ENCODE measurements around the gene CHTOP. TPM values are rescaled to one million over a fixed set of nuclear protein-coding genes. Genes with fewer than 3 reads are reported as not detected.

The CHTOP gene
- total RNA-seq, 4 donors from 2014 or later, result 34.5 to 43.8 (median 37.6) TPM

GRCh38 chr1:153619171-153619570, 14.7 kb upstream of the CHTOP start:
- no peak for DNase-seq (ENCODE audit: extremely low spot score)
- 94% methylated on average over 5 of the region's 6 CpGs for WGBS
- peaks cover 22 to 31% (median 26%) of the 10 kb centered on the region in 4 donors for H3K4me1 ChIP-seq

DNA sequence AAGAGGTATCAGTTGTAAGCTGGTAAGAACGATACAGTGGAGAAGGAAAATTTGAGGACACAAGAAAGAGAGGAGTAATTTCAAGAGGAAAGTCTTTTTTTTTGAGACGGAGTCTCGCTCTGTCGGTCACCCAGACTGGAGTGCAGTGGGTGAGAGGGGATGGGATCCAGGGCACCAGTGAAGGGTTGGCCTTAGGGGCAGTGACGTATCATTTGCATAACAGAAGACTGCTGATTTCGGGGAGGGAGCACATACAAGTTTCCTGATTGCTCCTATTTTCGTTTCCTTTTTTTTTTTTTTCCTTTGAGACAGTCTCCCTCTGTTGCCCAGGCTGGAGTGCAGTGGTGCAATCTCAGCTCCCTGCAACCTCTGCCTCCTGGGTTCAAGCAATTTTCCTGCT, 10.8 kb upstream of the CHTOP start:
- H3K4me3 ChIP-seq, result no peak overlapping the region
- H3K36me3 ChIP-seq, result peaks cover 0 to 57% (median 28%) of the 10 kb centered on the region in 4 donors
- H3K9me3 ChIP-seq, result no peaks in the 10 kb centered on the region
- peaks cover 34 to 50% (median 48%) of the 10 kb centered on the region in 4 donors for H3K4me1 ChIP-seq
- TF ChIP-seq EP300 (IDR thresholded peaks at IDR 0.05), result no peak
- TF ChIP-seq, protein P1, sequence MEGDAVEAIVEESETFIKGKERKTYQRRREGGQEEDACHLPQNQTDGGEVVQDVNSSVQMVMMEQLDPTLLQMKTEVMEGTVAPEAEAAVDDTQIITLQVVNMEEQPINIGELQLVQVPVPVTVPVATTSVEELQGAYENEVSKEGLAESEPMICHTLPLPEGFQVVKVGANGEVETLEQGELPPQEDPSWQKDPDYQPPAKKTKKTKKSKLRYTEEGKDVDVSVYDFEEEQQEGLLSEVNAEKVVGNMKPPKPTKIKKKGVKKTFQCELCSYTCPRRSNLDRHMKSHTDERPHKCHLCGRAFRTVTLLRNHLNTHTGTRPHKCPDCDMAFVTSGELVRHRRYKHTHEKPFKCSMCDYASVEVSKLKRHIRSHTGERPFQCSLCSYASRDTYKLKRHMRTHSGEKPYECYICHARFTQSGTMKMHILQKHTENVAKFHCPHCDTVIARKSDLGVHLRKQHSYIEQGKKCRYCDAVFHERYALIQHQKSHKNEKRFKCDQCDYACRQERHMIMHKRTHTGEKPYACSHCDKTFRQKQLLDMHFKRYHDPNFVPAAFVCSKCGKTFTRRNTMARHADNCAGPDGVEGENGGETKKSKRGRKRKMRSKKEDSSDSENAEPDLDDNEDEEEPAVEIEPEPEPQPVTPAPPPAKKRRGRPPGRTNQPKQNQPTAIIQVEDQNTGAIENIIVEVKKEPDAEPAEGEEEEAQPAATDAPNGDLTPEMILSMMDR (IDR thresholded peaks at IDR 0.05), result no peak
- TF ChIP-seq POLR2AphosphoS5 (IDR thresholded peaks at IDR 0.05), result no peak
- TF ChIP-seq POLR2A (IDR thresholded peaks at IDR 0.05; ENCODE audit: low read depth), result no peak
- intact Hi-C loops (cut with DNase I), result no loop called here
- no peak for DNase-seq (ENCODE audit: extremely low spot score)
- H3K27me3 ChIP-seq, result no peaks in the 10 kb centered on the region
- no peak overlapping the region for H3K27ac ChIP-seq (replicated peaks in 1 of 4)
- 69% methylated on average over 7 of the region's 7 CpGs for WGBS

More at GRCh38 chr1:153619171-153619570, 14.7 kb upstream of the CHTOP start:
- Histone ChIP-seq H3K27me3 (no peaks in the 10 kb centered on the region), H3K36me3 (peaks cover 0 to 46% (median 22%) of the 10 kb centered on the region in 4 donors), H3K4me3 (no peak overlapping the region), H3K27ac (replicated peaks in 1 of 4) (no peak overlapping the region), H3K9me3 (no peaks in the 10 kb centered on the region)
- intact Hi-C loops (cut with DNase I), result loop anchor here (5.0 kb wide), 2 partner anchors 47 to 87 kb away; no protein-coding TSS in a partner anchor
- TF ChIP-seq POLR2A (IDR thresholded peaks at IDR 0.05; ENCODE audit: low read depth), result no peak
- TF ChIP-seq POLR2AphosphoS5 (IDR thresholded peaks at IDR 0.05), result no peak
- TF ChIP-seq, protein P1 (IDR thresholded peaks at IDR 0.05), result no peak

DNA sequence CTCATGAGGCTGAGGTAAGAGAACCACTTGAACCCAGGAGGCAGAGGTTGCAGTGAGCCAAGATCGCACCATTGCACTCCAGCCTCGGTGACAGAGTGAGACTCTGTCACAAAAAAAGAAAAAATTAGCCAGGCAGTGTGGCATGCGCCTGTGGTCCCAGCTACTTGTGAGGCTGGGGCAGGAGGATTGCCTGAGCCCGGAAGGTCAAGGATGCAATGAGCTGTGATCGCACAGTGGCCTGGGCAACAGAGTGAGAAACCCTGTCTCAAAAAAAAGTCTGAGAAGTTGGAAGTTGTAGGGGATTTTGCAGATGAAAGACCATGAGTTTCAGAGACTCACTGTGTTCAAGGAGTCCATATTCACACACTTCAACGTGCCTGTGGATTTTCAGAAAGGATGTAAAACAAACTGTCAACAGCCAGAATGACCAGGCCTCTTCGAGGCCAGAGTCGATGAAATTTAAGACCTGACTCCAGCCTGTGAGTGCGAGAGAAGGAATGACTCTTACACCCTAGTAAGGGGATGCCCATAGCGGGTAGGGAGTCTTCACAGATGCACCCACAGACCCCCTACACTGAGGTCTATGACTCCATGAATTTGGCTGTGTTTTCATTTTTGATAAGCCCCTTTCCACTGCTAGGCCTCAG, 8.8 kb upstream of the CHTOP start:
- H3K27ac ChIP-seq (replicated peaks in 1 of 4), result peak overlapping the region in 3 of 4 donors; percentile 1 to 90 (median 83)

DNA sequence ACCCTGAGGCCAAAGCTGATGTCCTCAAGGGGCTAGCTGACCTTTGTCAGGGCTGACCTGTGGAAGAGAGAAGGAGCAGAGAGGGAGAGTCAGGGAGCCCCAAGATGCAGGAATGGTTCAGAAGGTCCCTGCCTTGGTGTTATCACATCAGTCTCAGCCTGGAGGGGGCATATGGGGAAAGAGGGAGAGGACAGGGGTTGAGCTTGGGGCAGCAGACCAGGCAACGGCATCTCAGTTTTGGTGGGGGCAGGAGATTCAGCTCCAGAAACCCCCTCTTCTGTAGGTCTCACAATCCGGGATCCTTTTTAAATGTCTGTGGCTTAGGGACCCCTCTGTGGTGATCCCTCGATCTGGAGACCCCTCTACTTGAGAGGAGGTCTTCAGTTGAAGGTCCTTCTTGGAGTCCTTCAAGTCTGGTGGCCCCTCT, 7.4 kb upstream of the CHTOP start:
- no peaks in the 10 kb centered on the region for H3K27me3 ChIP-seq
- 61% methylated on average over 3 of the region's 3 CpGs for WGBS
- no peak for TF ChIP-seq POLR2AphosphoS5 (IDR thresholded peaks at IDR 0.05)
- TF ChIP-seq, protein P1 (IDR thresholded peaks at IDR 0.05), result no peak
- intact Hi-C loops (cut with DNase I), result no loop called here
- peaks cover 0 to 36% (median 12%) of the 10 kb centered on the region in 4 donors for H3K36me3 ChIP-seq
- DNase-seq (ENCODE audit: extremely low spot score), result no peak
- peak overlapping the region; percentile 57 to 65 (median 62) for H3K4me3 ChIP-seq
- peaks cover 51 to 65% (median 55%) of the 10 kb centered on the region in 4 donors for H3K4me1 ChIP-seq
- H3K9me3 ChIP-seq, result no peaks in the 10 kb centered on the region
- H3K27ac ChIP-seq (replicated peaks in 1 of 4), result peak overlapping the region; percentile 83 to 91 (median 88)

More for the DNA sequence above, 8.8 kb upstream of the CHTOP start:
- Histone ChIP-seq H3K27me3 (no peaks in the 10 kb centered on the region), H3K4me1 (peaks cover 40 to 60% (median 55%) of the 10 kb centered on the region in 4 donors), H3K36me3 (peaks cover 0 to 42% (median 13%) of the 10 kb centered on the region in 4 donors), H3K9me3 (no peaks in the 10 kb centered on the region), H3K4me3 (peak overlapping the region in 1 of 4 donors; percentile 65)
- WGBS, result 71% methylated on average over 10 of the region's 10 CpGs
- TF ChIP-seq, protein P1 (IDR thresholded peaks at IDR 0.05), result no peak
- no peak for TF ChIP-seq POLR2A (IDR thresholded peaks at IDR 0.05; ENCODE audit: low read depth)
- no peak for TF ChIP-seq EP300 (IDR thresholded peaks at IDR 0.05)
- no peak for TF ChIP-seq POLR2AphosphoS5 (IDR thresholded peaks at IDR 0.05)
- intact Hi-C loops (cut with DNase I), result no loop called here
- DNase-seq (ENCODE audit: extremely low spot score), result no peak

All from esophagus muscularis mucosa (tissue), 4 donors.